MCF 10A (cell line): ENCODE measurements around the gene PSTK. TPM values are rescaled to one million over a fixed set of nuclear protein-coding genes. Genes with fewer than 3 reads are reported as not detected.

Experiments used
- Bru-seq: library from RNA; stranded (reverse); fragments of 400-500 nt; gene quantifications from one replicate; lab custom pipeline; 2021; lab: Mats Ljungman, UMichigan
- BruChase-seq, 2 experiments: library from RNA; stranded (reverse); fragments of 400-500 nt; gene quantifications; one replicate each; lab custom pipeline; 2021; lab: Mats Ljungman, UMichigan
- BruUV-seq: library from RNA; stranded (reverse); fragments of 400-500 nt; replicated peaks from 2 replicates; lab custom pipeline; 2021; lab: Mats Ljungman, UMichigan
- CTCF ChIA-PET: fragments of 300-600 bp; sonication (Branson Sonifier 250); formaldehyde crosslinking; extraction: SDS; loops from one replicate; lab custom pipeline; 2021; ENCODE audit warnings: antibody characterized with exemption, inconsistent platforms; lab: Yijun Ruan, JAX
- POLR2A ChIA-PET: fragments of 300-600, 350-650 bp; sonication (Branson Sonifier 250); formaldehyde crosslinking; extraction: SDS; loops from one replicate; lab custom pipeline; 2020; ENCODE audit warnings: antibody characterized with exemption, inconsistent platforms; lab: Yijun Ruan, JAX
- DNase-seq: peaks from one replicate; pipeline ENCODE4 v3.0.0-alpha.2; 2018; ENCODE audit not compliant: unreplicated experiment
- H3K27ac Mint-ChIP-seq: one replicate; pipeline ENCODE4 v1.8.0; 2022; ENCODE audit warnings: mild to moderate bottlenecking, low read depth, mixed read lengths; ENCODE audit not compliant: unreplicated experiment
- H3K27me3 Mint-ChIP-seq: one replicate; pipeline ENCODE4 v1.8.0; 2022; ENCODE audit warnings: mixed read lengths; ENCODE audit not compliant: insufficient read depth, unreplicated experiment
- H3K36me3 Mint-ChIP-seq: one replicate; pipeline ENCODE4 v1.8.0; 2022; ENCODE audit warnings: mild to moderate bottlenecking, moderate library complexity, mixed read lengths; ENCODE audit not compliant: insufficient read depth, unreplicated experiment
- H3K4me1 Mint-ChIP-seq: one replicate; pipeline ENCODE4 v1.8.0; 2022; ENCODE audit warnings: mixed read lengths; ENCODE audit not compliant: insufficient read depth, unreplicated experiment
- H3K4me3 Mint-ChIP-seq: one replicate; pipeline ENCODE4 v1.8.0; 2022; ENCODE audit warnings: mild to moderate bottlenecking, moderate library complexity, mixed read lengths; ENCODE audit not compliant: unreplicated experiment
- H3K9me3 Mint-ChIP-seq: one replicate; pipeline ENCODE4 v1.8.0; 2022; ENCODE audit warnings: mixed read lengths; ENCODE audit not compliant: unreplicated experiment
- intact Hi-C: fragments of 100-400 bp; cut with micrococcal nuclease; formaldehyde crosslinking; loops from 2 replicates; pipeline ENCODE4 v1.14.1; 2022
- long read RNA-seq: library from polyadenylated mRNA; stranded (forward); transcript quantifications from one replicate; pipeline ENCODE4 v2.0.0, GENCODE V29; 2022
- total RNA-seq: library from RNA; stranded (reverse); gene quantifications from 2 replicates; pipeline ENCODE4 v1.2.3, GENCODE V29; 2022
- TF ChIP-seq, protein P1 (sequence below): fragments of 200-600 bp; IDR thresholded peaks from one replicate; pipeline ENCODE4 v1.8.0; 2022; ENCODE audit warnings: antibody characterized with exemption, mild to moderate bottlenecking; ENCODE audit not compliant: unreplicated experiment

PSTK gene, protein sequence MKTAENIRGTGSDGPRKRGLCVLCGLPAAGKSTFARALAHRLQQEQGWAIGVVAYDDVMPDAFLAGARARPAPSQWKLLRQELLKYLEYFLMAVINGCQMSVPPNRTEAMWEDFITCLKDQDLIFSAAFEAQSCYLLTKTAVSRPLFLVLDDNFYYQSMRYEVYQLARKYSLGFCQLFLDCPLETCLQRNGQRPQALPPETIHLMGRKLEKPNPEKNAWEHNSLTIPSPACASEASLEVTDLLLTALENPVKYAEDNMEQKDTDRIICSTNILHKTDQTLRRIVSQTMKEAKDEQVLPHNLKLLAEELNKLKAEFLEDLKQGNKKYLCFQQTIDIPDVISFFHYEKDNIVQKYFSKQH
- total RNA-seq (6.5 and 8.3 TPM in 2 replicates), Bru-seq, nascent RNA (percentile 70 among the genes with signal in this experiment), BruChase-seq, experiment 1, labeled RNA remaining after a 6-hour chase (percentile 57 among the genes with signal in this experiment), BruChase-seq, experiment 2, labeled RNA remaining after a 2-hour chase (percentile 70 among the genes with signal in this experiment)
- long read RNA-seq, transcript PSTK-201 (7 exons, 1,705 nt), result major isoform, 12 of 33 reads
- long read RNA-seq, transcript PSTK-203 (6 exons, 1,098 nt), result minor isoform, 8 of 33 reads
- long read RNA-seq, partial matches to known transcripts, result 1 of 33 reads
- long read RNA-seq, other reads (novel, unspliced or antisense), result 10 of 33 reads

DNA sequence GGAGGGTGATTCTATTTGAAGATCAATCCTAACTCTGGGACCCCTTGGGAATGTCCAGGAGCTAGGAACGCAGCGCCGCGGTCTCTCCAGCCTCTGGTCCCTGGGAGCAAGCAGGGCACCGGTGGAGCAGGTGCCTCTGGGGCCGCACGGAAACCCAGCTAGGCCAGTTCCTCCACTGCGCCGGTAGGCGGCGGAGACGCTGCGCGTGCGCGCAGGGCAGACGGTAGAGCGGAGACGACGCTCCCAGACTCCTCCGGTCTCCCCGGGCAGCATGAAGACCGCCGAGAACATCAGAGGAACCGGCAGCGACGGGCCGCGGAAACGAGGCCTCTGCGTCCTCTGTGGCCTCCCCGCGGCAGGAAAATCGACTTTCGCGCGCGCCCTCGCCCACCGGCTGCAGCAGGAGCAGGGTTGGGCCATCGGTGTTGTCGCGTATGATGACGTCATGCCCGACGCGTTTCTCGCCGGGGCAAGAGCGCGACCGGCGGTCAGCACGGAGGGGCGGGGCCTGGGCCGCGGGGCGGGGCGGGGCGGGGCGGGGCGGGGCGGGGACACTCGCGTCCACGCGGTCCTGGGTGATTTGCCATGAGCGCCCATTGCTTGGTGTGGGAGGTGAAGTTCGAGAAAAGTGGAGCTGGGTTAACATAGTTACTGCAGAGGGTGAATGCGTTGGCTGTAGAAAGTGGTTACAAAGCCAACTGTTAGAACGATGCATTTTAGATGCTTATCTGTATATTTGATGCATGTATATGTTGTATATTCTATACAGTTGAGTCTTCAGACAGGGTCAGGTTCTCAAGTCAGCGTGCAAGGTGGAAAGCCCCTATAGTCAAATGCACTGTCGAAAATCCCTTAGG, at the start of gene PSTK:
Gene PSTK, plus strand, starts transcription at position 193 of the 857 bp plus-strand sequence. Its CDS starts 79 bp downstream, at position 272.
- intact Hi-C loops, result no loop called here
- H3K27ac Mint-ChIP-seq, result peak within 1 kb of the TSS; percentile 84
- H3K27me3 Mint-ChIP-seq, result no peaks in the 10 kb centered on the region
- H3K9me3 Mint-ChIP-seq, result no peaks in the 10 kb centered on the region
- DNase-seq, result peak; percentile 88
- TF ChIP-seq, protein P1, sequence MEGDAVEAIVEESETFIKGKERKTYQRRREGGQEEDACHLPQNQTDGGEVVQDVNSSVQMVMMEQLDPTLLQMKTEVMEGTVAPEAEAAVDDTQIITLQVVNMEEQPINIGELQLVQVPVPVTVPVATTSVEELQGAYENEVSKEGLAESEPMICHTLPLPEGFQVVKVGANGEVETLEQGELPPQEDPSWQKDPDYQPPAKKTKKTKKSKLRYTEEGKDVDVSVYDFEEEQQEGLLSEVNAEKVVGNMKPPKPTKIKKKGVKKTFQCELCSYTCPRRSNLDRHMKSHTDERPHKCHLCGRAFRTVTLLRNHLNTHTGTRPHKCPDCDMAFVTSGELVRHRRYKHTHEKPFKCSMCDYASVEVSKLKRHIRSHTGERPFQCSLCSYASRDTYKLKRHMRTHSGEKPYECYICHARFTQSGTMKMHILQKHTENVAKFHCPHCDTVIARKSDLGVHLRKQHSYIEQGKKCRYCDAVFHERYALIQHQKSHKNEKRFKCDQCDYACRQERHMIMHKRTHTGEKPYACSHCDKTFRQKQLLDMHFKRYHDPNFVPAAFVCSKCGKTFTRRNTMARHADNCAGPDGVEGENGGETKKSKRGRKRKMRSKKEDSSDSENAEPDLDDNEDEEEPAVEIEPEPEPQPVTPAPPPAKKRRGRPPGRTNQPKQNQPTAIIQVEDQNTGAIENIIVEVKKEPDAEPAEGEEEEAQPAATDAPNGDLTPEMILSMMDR, result peak; percentile 93
- ChIA-PET CTCF (interaction anchor here (0.6 to 2.9 kb wide), 17 partner anchors 9 to 701 kb away, joined by 3 to 9 read pairs (median 4); partner anchors contain the start of genes IKZF5 and PLEKHA1), POLR2A (interaction anchor here (0.5 to 6.3 kb wide), 22 partner anchors 9 to 606 kb away, joined by 3 to 75 read pairs (median 3); partner anchors contain the start of genes ACADSB, C10orf88 and IKZF5)
- peak within 1 kb of the TSS; percentile 86 for H3K4me3 Mint-ChIP-seq
- H3K4me1 Mint-ChIP-seq, result peaks cover 20% of the 10 kb centered on the region
- TSS peak; percentile 71 for BruUV-seq
- no peaks in the 10 kb centered on the region for H3K36me3 Mint-ChIP-seq

DNA sequence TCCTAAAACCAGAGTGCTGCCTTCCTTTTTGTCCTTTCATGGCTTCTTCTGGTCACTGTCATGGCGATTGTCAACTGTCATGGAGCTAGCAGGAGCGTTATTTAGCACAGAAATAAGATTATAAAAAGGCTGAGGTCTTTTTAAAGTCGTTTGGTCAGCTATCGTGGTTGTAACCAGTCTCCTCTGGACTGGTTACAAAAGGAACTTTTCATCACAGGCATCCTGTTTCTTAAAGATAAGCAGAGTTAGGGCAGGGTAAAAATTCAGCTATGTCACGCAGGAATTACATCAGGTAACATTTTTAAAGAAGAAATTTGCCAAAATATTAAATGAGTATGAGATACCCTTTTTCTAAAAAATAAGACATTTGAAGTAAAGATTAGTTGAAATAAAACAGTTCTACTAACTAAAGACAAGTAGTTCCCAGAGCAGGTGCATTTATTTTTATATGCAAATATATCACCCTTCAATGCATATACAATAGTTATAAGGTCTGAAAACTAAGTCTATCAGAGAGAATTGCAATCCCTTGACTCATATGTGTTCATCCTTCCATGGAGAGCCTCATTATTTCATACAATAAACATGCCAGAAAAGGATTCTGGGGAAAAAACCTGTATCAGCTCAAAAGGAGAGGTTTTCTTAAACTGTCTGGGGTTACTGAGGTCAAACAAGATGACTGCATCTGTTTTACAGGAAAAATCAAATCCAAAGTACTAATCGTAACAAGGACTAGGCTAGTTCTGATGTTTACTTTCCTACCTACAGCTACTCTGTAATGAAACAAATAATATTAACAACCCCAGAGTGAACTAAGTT, 48.9 kb upstream of the PSTK start:
- intact Hi-C loops, result no loop called here

DNA sequence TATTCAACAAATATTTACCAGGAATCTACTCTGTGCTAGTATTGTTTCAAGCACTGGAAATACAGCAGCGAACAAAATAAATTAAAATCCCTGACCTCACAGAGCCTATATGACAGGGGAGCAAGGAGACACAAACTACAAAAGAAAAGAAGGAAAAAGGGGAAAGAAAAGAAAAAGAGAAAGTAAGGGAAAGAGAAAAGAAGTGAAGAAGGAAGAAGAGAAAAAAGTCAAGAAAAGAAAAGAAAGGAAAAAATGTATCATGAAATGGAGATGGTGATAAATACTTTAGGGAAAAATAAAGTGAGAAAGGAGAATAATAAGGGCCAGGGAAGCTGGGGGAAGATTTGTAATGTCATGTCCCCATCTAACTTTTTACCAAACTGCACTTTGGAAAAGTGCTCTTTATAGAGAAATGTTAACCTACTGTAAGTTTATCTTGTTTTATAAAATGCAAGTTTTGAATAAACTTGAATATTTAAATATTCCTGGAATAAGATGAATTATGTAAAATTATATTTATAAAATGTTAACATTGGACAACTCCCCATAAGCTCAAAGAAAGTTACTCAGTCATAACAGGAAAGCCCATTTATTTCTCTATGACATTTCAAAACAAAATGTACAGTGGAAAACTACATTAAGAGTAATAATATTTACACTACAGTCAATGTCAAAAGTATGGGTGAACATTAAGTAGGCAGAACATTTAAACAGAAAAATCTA, 40.9 kb upstream of the PSTK start:
- POLR2A ChIA-PET, result no interaction called here
- peaks cover 12% of the 10 kb centered on the region for H3K4me1 Mint-ChIP-seq
- intact Hi-C loops, result no loop called here
- no peak overlapping the region for H3K4me3 Mint-ChIP-seq
- TF ChIP-seq, protein P1, result no peak
- no peak overlapping the region for H3K27ac Mint-ChIP-seq
- CTCF ChIA-PET, result no interaction called here
- peaks cover 26% of the 10 kb centered on the region for H3K36me3 Mint-ChIP-seq
- H3K27me3 Mint-ChIP-seq, result no peaks in the 10 kb centered on the region
- DNase-seq, result no peak
- no TSS peak for BruUV-seq
- H3K9me3 Mint-ChIP-seq, result no peaks in the 10 kb centered on the region

More for the DNA sequence above, 48.9 kb upstream of the PSTK start:
- POLR2A ChIA-PET, result interaction anchor here (0.5 to 1.1 kb wide), 3 partner anchors 9 to 104 kb away, joined by 3 to 4 read pairs (median 3); no protein-coding TSS in a partner anchor
- Mint-ChIP-seq H3K9me3 (no peaks in the 10 kb centered on the region), H3K4me1 (no peaks in the 10 kb centered on the region), H3K27me3 (no peaks in the 10 kb centered on the region), H3K36me3 (peaks cover 13% of the 10 kb centered on the region), H3K27ac (no peak overlapping the region), H3K4me3 (no peak overlapping the region)
- CTCF ChIA-PET, result interaction anchor here (0.7 kb wide), 1 partner anchor 428 kb away, joined by 3 read pairs; no protein-coding TSS in a partner anchor
- TF ChIP-seq, protein P1, result no peak
- DNase-seq, result no peak
- no TSS peak for BruUV-seq
